ENCODE results near the gene GPATCH4.

GPATCH4 gene

GRCh38 chr1:156544592-156545102, 56.6 kb downstream of the GPATCH4 start:
- DNase-seq: no peak

Data from activated CD4-positive, alpha-beta T cell treated with anti-CD3 and anti-CD28 coated beads for 48 hours (primary cell).